Ectodermal cell (in vitro differentiated cells): Measurements from ENCODE around the gene PCSK6.

Experiments
- H3K27ac ChIP-seq: 2 replicates; pipeline ENCODE4 v1.7.0; 2013; ENCODE audit warnings: mild to moderate bottlenecking, low read depth, low read length; ENCODE audit not compliant: insufficient read depth, poor library complexity, severe bottlenecking
- H3K27me3 ChIP-seq: 2 replicates; pipeline ENCODE4 v1.7.0; 2013; ENCODE audit warnings: mild to moderate bottlenecking, low read length; ENCODE audit not compliant: insufficient read depth, control insufficient read depth, poor library complexity, severe bottlenecking
- H3K36me3 ChIP-seq: one replicate; pipeline ENCODE4 v1.7.0; 2013; ENCODE audit warnings: low read length; ENCODE audit not compliant: control insufficient read depth, insufficient read depth
- H3K4me1 ChIP-seq: one replicate; pipeline ENCODE4 v1.7.0; 2013; ENCODE audit warnings: low read length; ENCODE audit not compliant: control insufficient read depth, insufficient read depth
- H3K4me3 ChIP-seq: 2 replicates; pipeline ENCODE4 v1.7.0; 2013; ENCODE audit warnings: low read depth, low read length, control low read depth; ENCODE audit not compliant: insufficient read depth
- H3K9me3 ChIP-seq: 2 replicates; pipeline ENCODE4 v1.7.0; 2013; ENCODE audit warnings: mild to moderate bottlenecking, low read length, moderate library complexity; ENCODE audit not compliant: control insufficient read depth
- WGBS, 2 experiments: methylation state at CpG; one replicate each; pipeline ENCODE4 v1.1.7; 2013; ENCODE audit warnings: missing lambda C conversion rate in 2 of 2; 5-methylcytosine and 5-hydroxymethylcytosine counted together

The PCSK6 gene

DNA sequence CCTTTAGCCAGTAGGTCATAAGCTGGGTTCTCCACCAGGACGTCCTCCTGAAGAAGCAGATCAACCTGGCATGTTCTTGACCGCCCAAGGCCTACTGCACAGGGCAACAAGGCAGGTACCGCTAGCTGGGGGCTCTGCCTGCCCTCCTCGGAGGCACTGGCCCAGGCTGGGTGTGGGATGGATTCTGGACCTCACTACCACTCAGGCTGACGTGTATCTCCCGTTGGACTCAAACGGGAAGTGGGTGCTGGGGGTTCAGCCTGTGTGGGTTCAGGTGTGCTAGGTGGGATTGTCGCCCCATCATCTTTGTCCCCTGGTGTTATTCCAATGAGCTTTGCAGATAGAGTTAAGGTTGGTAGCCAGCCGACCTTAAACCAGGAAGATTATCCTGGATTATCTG, 99.4 kb downstream of the PCSK6 start:
- H3K4me1 ChIP-seq, result no peaks in the 10 kb centered on the region
- no peak overlapping the region for H3K4me3 ChIP-seq
- no peaks in the 10 kb centered on the region for H3K27me3 ChIP-seq
- no peak overlapping the region for H3K27ac ChIP-seq
- 71 to 79% methylated on average over 8 to 9 of the region's 9 CpGs for WGBS, 2 experiments
- H3K9me3 ChIP-seq, result no peaks in the 10 kb centered on the region
- no peaks in the 10 kb centered on the region for H3K36me3 ChIP-seq

DNA sequence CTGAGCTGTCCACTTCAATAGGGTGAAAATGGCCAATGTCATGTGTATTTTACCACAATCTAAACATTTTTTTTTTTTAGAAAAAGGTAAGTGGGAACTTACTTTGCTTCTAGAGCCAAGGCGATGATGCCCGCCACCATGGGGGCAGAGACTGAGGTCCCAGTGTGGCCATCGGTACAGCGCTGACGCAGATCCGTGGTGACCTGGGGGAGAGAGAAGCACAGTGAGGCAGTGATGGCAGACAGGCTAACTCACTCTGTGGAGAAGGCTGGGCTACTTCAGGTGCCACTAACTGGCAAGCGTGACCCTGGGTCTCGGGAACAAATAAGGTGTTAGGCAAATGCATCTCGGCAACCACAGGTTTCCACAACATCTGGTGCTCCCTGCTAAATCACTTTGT, 100.1 kb downstream of the PCSK6 start:
- WGBS, 2 experiments, result 95 to 96% methylated on average over 9 of the region's 9 CpGs
- Histone ChIP-seq H3K27ac (no peak overlapping the region), H3K9me3 (no peaks in the 10 kb centered on the region)

DNA sequence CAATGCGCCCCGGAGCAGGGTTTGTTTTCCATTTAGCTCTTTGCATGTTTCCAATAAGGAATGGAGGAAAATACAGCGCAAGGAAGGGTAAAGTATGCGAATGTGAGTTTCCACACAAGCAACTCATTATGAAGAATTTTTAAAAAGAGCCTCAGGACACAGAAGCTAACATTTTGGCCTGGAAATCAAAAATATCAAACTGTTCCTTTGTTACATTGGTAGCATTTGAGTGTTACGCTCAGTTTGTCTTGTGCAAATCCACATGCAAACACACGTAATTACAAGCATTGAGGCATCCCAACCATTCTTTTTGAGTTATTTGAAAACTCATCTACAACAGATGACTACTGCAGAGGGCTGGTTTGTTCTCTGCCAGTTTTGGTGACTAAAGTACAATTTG, 101.5 kb downstream of the PCSK6 start:
- Histone ChIP-seq H3K4me1 (no peaks in the 10 kb centered on the region), H3K36me3 (no peaks in the 10 kb centered on the region), H3K9me3 (no peaks in the 10 kb centered on the region), H3K4me3 (no peak overlapping the region), H3K27ac (no peak overlapping the region), H3K27me3 (no peaks in the 10 kb centered on the region)
- whole genome bisulfite sequencing, 2 experiments, result 67 to 79% methylated on average over 5 to 6 of the region's 6 CpGs

More for the DNA sequence above, 100.1 kb downstream of the PCSK6 start:
- Histone ChIP-seq H3K4me3 (no peak overlapping the region), H3K27me3 (no peaks in the 10 kb centered on the region), H3K4me1 (no peaks in the 10 kb centered on the region), H3K36me3 (no peaks in the 10 kb centered on the region)

DNA sequence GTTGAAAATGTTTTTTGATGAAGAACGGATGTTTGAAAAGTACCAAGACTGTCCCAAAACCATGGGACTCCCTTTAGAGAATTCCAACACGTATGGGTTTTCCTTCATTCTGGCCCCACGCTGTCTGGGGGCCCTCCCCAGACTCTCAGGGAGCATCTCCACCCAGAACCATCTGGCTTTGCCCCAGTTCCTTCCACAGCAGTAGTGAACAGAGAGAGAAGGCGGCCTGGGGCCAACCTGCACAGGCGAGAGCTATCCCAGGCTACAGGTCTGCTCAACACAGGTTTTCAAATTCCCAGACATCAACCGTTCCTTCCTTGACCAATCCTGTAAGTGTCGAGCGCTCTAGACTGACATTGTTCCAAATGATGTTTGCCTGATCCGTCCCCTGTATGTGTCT, 101.9 kb downstream of the PCSK6 start:
- Histone ChIP-seq H3K27me3 (no peaks in the 10 kb centered on the region), H3K9me3 (no peaks in the 10 kb centered on the region), H3K4me1 (no peaks in the 10 kb centered on the region), H3K4me3 (no peak overlapping the region), H3K36me3 (no peaks in the 10 kb centered on the region), H3K27ac (no peak overlapping the region)
- 70 to 74% methylated on average over 9 of the region's 9 CpGs for WGBS, 2 experiments

DNA sequence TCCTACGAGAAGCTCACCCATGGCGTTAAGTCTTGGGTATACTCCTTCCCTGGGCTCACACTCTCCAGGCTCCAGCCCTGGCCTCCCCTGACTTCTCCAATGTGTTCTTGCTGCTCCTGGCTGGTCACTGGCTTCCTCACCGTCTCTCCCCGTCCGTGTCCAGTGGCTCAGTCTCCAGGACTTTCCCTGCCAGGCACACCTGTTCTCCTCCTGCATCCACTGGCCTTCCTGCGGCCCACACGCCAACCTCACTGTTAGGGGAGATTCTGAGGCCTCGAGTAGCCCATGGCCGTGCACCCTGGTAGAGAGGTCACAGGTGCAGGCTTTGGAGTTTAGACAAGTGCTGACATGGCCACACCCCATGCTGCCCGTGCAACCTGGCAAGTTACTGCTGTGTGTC, 102.5 kb downstream of the PCSK6 start:
- Histone ChIP-seq H3K4me3 (no peak overlapping the region), H3K27ac (no peak overlapping the region), H3K27me3 (no peaks in the 10 kb centered on the region), H3K4me1 (peaks cover under 1% of the 10 kb centered on the region), H3K9me3 (no peaks in the 10 kb centered on the region), H3K36me3 (no peaks in the 10 kb centered on the region)
- 85 to 86% methylated on average over 10 of the region's 10 CpGs for WGBS, 2 experiments

DNA sequence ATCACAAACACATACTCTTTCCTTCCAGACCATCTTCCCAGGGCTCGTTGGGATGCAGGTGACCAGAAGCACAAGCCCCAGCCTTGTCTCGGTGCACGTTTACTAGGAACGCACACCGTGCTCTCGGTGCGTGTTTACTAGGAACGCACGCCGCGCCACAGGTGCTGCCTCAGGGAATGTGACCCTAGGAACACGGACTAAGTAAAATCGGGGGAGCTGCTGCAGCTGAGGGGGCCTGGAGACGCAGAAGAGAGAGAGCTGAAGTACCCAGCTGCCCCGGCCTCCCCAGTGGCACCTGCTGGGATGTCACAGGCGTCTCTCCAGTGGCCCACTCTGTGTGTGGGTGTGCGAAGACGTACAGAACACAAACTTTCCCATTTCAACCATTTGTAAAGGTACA, 103.5 kb downstream of the PCSK6 start:
- Histone ChIP-seq H3K4me3 (no peak overlapping the region), H3K36me3 (no peaks in the 10 kb centered on the region), H3K9me3 (no peaks in the 10 kb centered on the region), H3K27ac (no peak overlapping the region), H3K4me1 (peaks cover 7% of the 10 kb centered on the region), H3K27me3 (no peaks in the 10 kb centered on the region)
- 92 to 94% methylated on average over 18 of the region's 18 CpGs for WGBS, 2 experiments

DNA sequence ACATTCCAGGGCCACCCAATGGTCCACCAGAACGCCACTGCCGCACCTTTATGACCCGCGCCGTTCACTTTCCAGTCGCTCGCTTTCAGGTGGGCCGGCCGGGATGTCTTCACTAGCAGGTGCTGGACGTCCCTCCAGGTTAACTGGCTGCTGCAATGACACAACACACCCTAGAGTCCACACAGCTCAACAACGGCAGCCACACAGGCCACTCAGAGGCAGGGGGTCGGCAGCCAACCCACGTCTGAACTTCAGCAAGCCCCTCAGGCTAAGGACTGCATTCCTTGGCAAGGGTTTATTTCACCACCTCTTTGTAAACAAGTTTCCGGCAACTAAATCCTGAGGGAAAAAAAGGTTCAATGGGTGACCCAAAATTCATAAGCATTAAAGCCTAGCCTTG, 105.2 kb downstream of the PCSK6 start:
- 88 to 89% methylated on average over 14 of the region's 14 CpGs for WGBS, 2 experiments
- Histone ChIP-seq H3K9me3 (no peaks in the 10 kb centered on the region), H3K27me3 (no peaks in the 10 kb centered on the region)

DNA sequence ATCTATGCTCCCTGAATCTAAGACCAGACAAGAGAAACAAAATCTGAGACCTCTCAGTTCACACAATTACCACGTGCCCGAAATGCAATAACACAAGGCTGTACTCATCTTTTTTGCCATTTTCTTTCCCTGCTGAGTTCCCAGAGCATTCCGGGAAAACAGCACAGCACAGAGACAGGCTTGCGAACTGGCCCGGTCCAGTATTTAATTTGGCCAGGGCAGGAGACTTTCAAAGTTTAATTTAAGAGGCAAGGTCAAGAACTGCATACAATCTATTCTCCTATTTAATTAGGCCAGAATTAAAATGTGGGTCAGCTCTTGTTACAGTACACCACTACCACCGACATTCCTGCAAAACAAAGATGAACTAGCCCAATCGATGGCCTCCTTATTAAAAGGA, 107.0 kb downstream of the PCSK6 start:
- no peak overlapping the region for H3K27ac ChIP-seq
- no peak overlapping the region for H3K4me3 ChIP-seq
- no peaks in the 10 kb centered on the region for H3K9me3 ChIP-seq
- H3K36me3 ChIP-seq, result no peaks in the 10 kb centered on the region
- WGBS, 2 experiments, result 92 to 93% methylated on average over 7 of the region's 7 CpGs
- peaks cover 7% of the 10 kb centered on the region for H3K4me1 ChIP-seq
- H3K27me3 ChIP-seq, result no peaks in the 10 kb centered on the region

More for the DNA sequence above, 105.2 kb downstream of the PCSK6 start:
- no peak overlapping the region for H3K4me3 ChIP-seq
- no peak overlapping the region for H3K27ac ChIP-seq
- H3K36me3 ChIP-seq, result no peaks in the 10 kb centered on the region
- H3K4me1 ChIP-seq, result peaks cover 7% of the 10 kb centered on the region

DNA sequence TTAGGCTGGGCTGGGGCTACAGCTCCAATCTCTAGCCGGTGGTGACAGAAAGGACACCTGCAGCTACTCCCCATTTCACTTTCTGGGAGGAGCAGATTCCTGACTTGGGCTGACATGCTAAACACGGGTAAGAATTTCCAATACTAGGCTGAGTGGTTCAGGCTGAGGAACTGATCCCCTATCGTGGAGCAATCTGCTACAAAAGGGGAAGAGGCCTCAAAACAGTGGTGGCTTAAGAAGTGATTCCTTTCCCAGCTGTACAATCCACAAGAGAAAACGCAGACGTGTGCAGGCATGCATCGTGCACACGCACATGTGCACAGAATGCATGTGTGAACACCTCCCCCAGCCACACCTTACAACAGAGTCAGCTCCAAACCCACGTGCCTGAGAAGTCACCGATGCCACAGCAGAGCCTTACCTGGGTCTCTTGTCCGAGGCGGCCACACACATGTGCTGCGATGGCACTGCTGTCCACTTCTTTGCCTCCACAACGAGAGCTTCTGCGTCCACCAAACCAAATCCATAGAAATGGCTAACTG, 107.8 kb downstream of the PCSK6 start:
- WGBS, 2 experiments, result 79 to 80% methylated on average over 14 of the region's 14 CpGs

DNA sequence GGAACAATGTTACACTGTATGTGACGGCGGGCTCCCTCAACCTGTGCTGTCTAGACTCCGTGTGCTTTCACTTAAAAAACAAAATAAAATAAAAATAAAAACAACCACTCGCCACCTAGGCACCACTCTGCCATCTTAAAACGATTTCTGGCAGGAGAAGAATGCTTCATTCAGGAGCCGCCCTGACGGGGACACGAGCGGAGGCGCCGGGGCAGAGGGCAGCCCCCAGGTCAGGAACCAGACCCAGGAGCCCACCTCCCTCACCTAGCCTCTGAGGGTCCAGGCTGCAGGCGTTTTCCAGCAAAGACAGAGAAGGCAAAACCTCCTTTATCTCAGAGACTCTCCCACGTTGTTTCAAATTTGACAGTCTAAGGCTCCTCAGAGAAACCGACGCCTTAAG, 109.4 kb downstream of the PCSK6 start:
- Histone ChIP-seq H3K9me3 (no peaks in the 10 kb centered on the region), H3K27ac (no peak overlapping the region), H3K4me1 (peaks cover 7% of the 10 kb centered on the region), H3K27me3 (no peaks in the 10 kb centered on the region), H3K4me3 (no peak overlapping the region), H3K36me3 (no peaks in the 10 kb centered on the region)
- 93 to 95% methylated on average over 15 of the region's 15 CpGs for WGBS, 2 experiments

More for the DNA sequence above, 107.8 kb downstream of the PCSK6 start:
- Histone ChIP-seq H3K36me3 (no peaks in the 10 kb centered on the region), H3K4me3 (no peak overlapping the region), H3K9me3 (no peaks in the 10 kb centered on the region), H3K27me3 (no peaks in the 10 kb centered on the region), H3K4me1 (peaks cover 7% of the 10 kb centered on the region), H3K27ac (no peak overlapping the region)

DNA sequence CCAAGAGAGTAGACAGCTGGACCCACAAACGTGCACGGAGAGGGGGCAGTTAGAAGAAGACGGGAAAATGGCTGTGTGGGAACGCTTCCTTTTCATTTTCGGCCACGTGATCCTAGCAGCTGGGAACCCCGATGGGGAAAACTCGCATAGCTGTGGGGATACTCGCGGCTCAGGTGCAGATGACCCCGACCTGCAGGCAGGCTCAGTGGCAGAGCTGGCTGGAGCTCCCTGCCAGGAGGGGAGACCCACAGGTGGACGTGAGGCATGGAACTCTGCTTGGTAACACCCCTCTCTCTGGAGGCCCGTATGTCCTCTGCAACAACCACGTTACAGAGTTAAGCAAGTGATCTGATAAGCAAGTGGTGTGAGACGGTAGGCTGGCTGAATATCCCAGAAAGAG, 109.9 kb downstream of the PCSK6 start:
- H3K36me3 ChIP-seq, result no peaks in the 10 kb centered on the region
- no peaks in the 10 kb centered on the region for H3K9me3 ChIP-seq
- WGBS, 2 experiments, result 94% methylated on average over 15 of the region's 15 CpGs
- no peak overlapping the region for H3K4me3 ChIP-seq
- peaks cover 7% of the 10 kb centered on the region for H3K4me1 ChIP-seq
- no peaks in the 10 kb centered on the region for H3K27me3 ChIP-seq
- no peak overlapping the region for H3K27ac ChIP-seq
